Upper lobe of left lung (tissue), 4 donors: ENCODE measurements around the gene SMURF2.

Experiments
- CTCF ChIP-seq, 6 experiments: fragments of 450-650 bp in 4 of 6; fragments of 200-600 bp in 2 of 6; sonication (generic) in 2 of 6; IDR thresholded peaks; one replicate each; pipeline ENCODE4 v1.5.1; 2016 to 2019; ENCODE audit warnings: antibody characterized with exemption in 6 of 6
- EP300 ChIP-seq, 4 donors: sonication (generic); formaldehyde crosslinking; IDR thresholded peaks; one replicate each; pipeline ENCODE4 v1.5.1; 2017; ENCODE audit warnings: antibody characterized with exemption in 4 of 4, control low read depth in 2 of 4
- POLR2AphosphoS5 ChIP-seq, 2 donors: sonication (generic); formaldehyde crosslinking; IDR thresholded peaks; one replicate each; pipeline ENCODE4 v1.5.1; 2017; ENCODE audit warnings: antibody characterized with exemption in 2 of 2

GRCh38 chr17:64653325-64653984 is 8.7 kb downstream of the SMURF2 start:
- TF ChIP-seq CTCF (IDR thresholded peaks at IDR 0.05) (no peak), EP300 (IDR thresholded peaks at IDR 0.05) (no peak), POLR2AphosphoS5 (IDR thresholded peaks at IDR 0.05) (no peak)
